HepG2 (cell line): Measurements from ENCODE around the gene HEATR5B. TPM values are rescaled to one million over a fixed set of nuclear protein-coding genes. Genes with fewer than 3 reads are reported as not detected.

Experiments
- ATF2 ChIP-seq: sonication (generic); formaldehyde crosslinking; IDR thresholded peaks from 2 replicates; pipeline ENCODE4 v1.4.0; 2020; ENCODE audit warnings: missing genetic modification reagents
- CBX5 ChIP-seq: sonication (generic); formaldehyde crosslinking; IDR thresholded peaks from 2 replicates; pipeline ENCODE4 v1.4.0; 2020; ENCODE audit warnings: missing genetic modification reagents, borderline replicate concordance
- CC2D1A ChIP-seq: sonication (generic); formaldehyde crosslinking; IDR thresholded peaks from 2 replicates; pipeline ENCODE4 v1.8.1; 2023; ENCODE audit warnings: mild to moderate bottlenecking, missing genetic modification reagents
- CHCHD3 ChIP-seq: sonication (generic); formaldehyde crosslinking; IDR thresholded peaks from 2 replicates; pipeline ENCODE4 v1.8.0; 2022; ENCODE audit warnings: mild to moderate bottlenecking, missing genetic modification reagents, moderate library complexity
- CREM ChIP-seq, 2 experiments: sonication (generic) in 1 of 2; formaldehyde crosslinking in 1 of 2; IDR thresholded peaks; 2 replicates each; pipeline versions ENCODE4 v1.4.0 to v1.6.1; 2016 to 2020; ENCODE audit warnings: antibody characterized with exemption in 1 of 2, mild to moderate bottlenecking in 1 of 2, missing genetic modification reagents in 1 of 2
- NR2F1 ChIP-seq, 2 experiments: fragments of 450-650 bp in 1 of 2; formaldehyde crosslinking in 1 of 2; IDR thresholded peaks; 2 replicates each; pipeline versions ENCODE4 v1.5.0 to v1.6.1; 2016 to 2020; ENCODE audit warnings: mild to moderate bottlenecking in 1 of 2, missing compliant biosample characterization in 1 of 2, missing genetic modification reagents in 1 of 2, moderate library complexity in 1 of 2
- PREB ChIP-seq: sonication (generic); formaldehyde crosslinking; IDR thresholded peaks from 2 replicates; pipeline ENCODE4 v1.4.0; 2020; ENCODE audit warnings: missing genetic modification reagents
- TAF15 ChIP-seq: fragments of 200-400 bp; formaldehyde crosslinking; IDR thresholded peaks from one replicate; pipeline ENCODE4 v1.6.1; 2018; ENCODE audit warnings: mild to moderate bottlenecking, low read depth, low read length; ENCODE audit not compliant: poor library complexity, severe bottlenecking
- TBL1XR1 ChIP-seq: fragments of 150-350 bp; IDR thresholded peaks from 2 replicates; pipeline ENCODE4 v1.6.1; 2014; ENCODE audit warnings: borderline replicate concordance, low read length; ENCODE audit not compliant: partially characterized antibody
- ZBTB25 ChIP-seq: IDR thresholded peaks from 2 replicates; pipeline ENCODE4 v1.6.1; 2018; ENCODE audit warnings: missing genetic modification reagents
- ZBTB26 ChIP-seq: IDR thresholded peaks from 2 replicates; pipeline ENCODE4 v1.6.1; 2016; ENCODE audit warnings: missing compliant biosample characterization, missing genetic modification reagents, borderline replicate concordance
- ZMAT5 ChIP-seq: sonication (generic); formaldehyde crosslinking; IDR thresholded peaks from 2 replicates; pipeline ENCODE4 v1.5.0; 2020; ENCODE audit warnings: mild to moderate bottlenecking, low read depth, missing genetic modification reagents, borderline replicate concordance
- ZNF343 ChIP-seq: sonication (generic); formaldehyde crosslinking; IDR thresholded peaks from 2 replicates; pipeline ENCODE4 v1.4.0; 2020; ENCODE audit warnings: mild to moderate bottlenecking, missing genetic modification reagents
- ZNF503 ChIP-seq: sonication (generic); formaldehyde crosslinking; IDR thresholded peaks from 2 replicates; pipeline ENCODE4 v1.4.0; 2020; ENCODE audit warnings: missing genetic modification reagents
- ZNF644 ChIP-seq: IDR thresholded peaks from 2 replicates; pipeline ENCODE4 v1.6.1; 2016; ENCODE audit warnings: low read depth
- ZNF770 ChIP-seq: sonication (generic); formaldehyde crosslinking; IDR thresholded peaks from 2 replicates; pipeline ENCODE4 v1.5.0; 2020; ENCODE audit warnings: mild to moderate bottlenecking, missing genetic modification reagents
- polyA plus RNA-seq, 8 experiments: library from polyadenylated mRNA; depleted of rRNA in 3 of 8; stranded (reverse) in 7 of 8; unstranded in 1 of 8; fragments of >200 nt; fragmentation: Illumina TruSeq in 4 of 8; extraction: Trizol in 4 of 8; gene quantifications; 2 replicates each; pipeline versions ENCODE4 v1.2.1 to v1.2.3, GENCODE V29; 2011 to 2016; ENCODE audit warnings: low read depth in 4 of 8, missing spikeins in 1 of 8, mixed read lengths in 1 of 8; ENCODE audit not compliant: insufficient read depth in 1 of 8
- total RNA-seq, 5 experiments: library from RNA; depleted of rRNA; stranded (reverse); fragments of >200 nt; fragmentation: Illumina TruSeq; extraction: Trizol; gene quantifications; 2 replicates each; pipeline ENCODE4 v1.2.3, GENCODE V29; 2016; ENCODE audit warnings: low read depth in 1 of 5

HEATR5B gene
- total and polyA plus RNA-seq, 2 of the 13 experiments (the other 11 are each of a cell fraction or from before 2014, with no cell fraction given): 12.7 to 16.3 TPM

GRCh38 chr2:37083873-37084794 lies at the start of gene HEATR5B, which contains the start of gene GPATCH11 (continued):
- TF ChIP-seq CHCHD3 (CRISPR knock-in tag) (peak; percentile 91; the same call in 1 of the 2 replicates), CBX5 (CRISPR knock-in tag) (peak; percentile 18; the same call in 1 of the 2 replicates), CREM (IDR thresholded peaks at IDR 0.05) (no peak; the same call in 1 of the 2 replicates), CREM (CRISPR knock-in tag; IDR thresholded peaks at IDR 0.05) (no peak), NR2F1 (CRISPR knock-in tag; IDR thresholded peaks at IDR 0.05) (no peak), ZNF503 (peak; percentile 78; the same call in 1 of the 2 replicates), CC2D1A (CRISPR knock-in tag) (peak; percentile 94; the same call in 1 of the 2 replicates), TAF15 (no peak), TBL1XR1 (no peak), ZBTB25 (CRISPR knock-in tag) (peak; percentile 52; the same call in 1 of the 2 replicates), PREB (no peak), ZNF644 (CRISPR knock-in tag) (peak; percentile 19; the same call in 1 of the 2 replicates), ZNF343 (CRISPR knock-in tag) (peak; percentile 92; the same call in 1 of the 2 replicates), ZBTB26 (CRISPR knock-in tag) (peak; percentile 69), ZMAT5 (CRISPR knock-in tag) (no peak), ATF2 (CRISPR knock-in tag) (no peak), ZNF770 (CRISPR knock-in tag) (peak; percentile 66)
